Parathyroid adenoma (tissue), 2 donors: ENCODE results near the gene SORL1-AS1.

Experiments
- H2AFZ ChIP-seq: fragments of 300-600 bp; sonication (generic); one replicate; pipeline ENCODE4 v1.7.0; 2017; ENCODE audit warnings: antibody characterized with exemption, mild to moderate bottlenecking
- H3K27ac ChIP-seq: fragments of 300-600 bp; sonication (generic); one replicate; pipeline ENCODE4 v1.7.0; 2017
- H3K27me3 ChIP-seq: fragments of 300-600 bp; sonication (generic); one replicate; pipeline ENCODE4 v1.7.0; 2017; ENCODE audit warnings: low read length; ENCODE audit not compliant: control insufficient read depth, insufficient read depth
- H3K36me3 ChIP-seq: fragments of 300-600 bp; sonication (generic); one replicate; pipeline ENCODE4 v1.7.0; 2017; ENCODE audit warnings: low read length; ENCODE audit not compliant: control insufficient read depth, insufficient read depth
- H3K4me1 ChIP-seq: fragments of 300-600 bp; sonication (generic); one replicate; pipeline ENCODE4 v1.7.0; 2017; ENCODE audit warnings: control low read depth
- H3K4me2 ChIP-seq: fragments of 300-600 bp; sonication (generic); one replicate; pipeline ENCODE4 v1.7.0; 2017; ENCODE audit warnings: low read length
- H3K4me3 ChIP-seq: fragments of 300-600 bp; sonication (generic); one replicate; pipeline ENCODE4 v1.7.0; 2017; ENCODE audit warnings: low read depth, low read length
- H3K79me2 ChIP-seq: fragments of 300-600 bp; sonication (generic); one replicate; pipeline ENCODE4 v1.7.0; 2017; ENCODE audit warnings: control low read depth
- H3K9ac ChIP-seq: fragments of 300-600 bp; sonication (generic); one replicate; pipeline ENCODE4 v1.7.0; 2017; ENCODE audit warnings: mild to moderate bottlenecking
- H3K9me3 ChIP-seq: fragments of 300-600 bp; sonication (generic); one replicate; pipeline ENCODE4 v1.7.0; 2017; ENCODE audit warnings: low read length; ENCODE audit not compliant: control insufficient read depth
- CTCF ChIP-seq: fragments of 300-600 bp; sonication (generic); IDR thresholded peaks from one replicate; pipeline ENCODE4 v1.7.0; 2017; ENCODE audit warnings: antibody characterized with exemption, mild to moderate bottlenecking
- donor health status: primary hyperparathyroidism.

The SORL1-AS1 gene

GRCh38 chr11:121425828-121426227 is 26.9 kb downstream of the SORL1-AS1 start:
- Histone ChIP-seq H3K4me1 (no peaks in the 10 kb centered on the region), H2AFZ (no peak overlapping the region), H3K4me3 (no peak overlapping the region), H3K9ac (no peak overlapping the region), H3K36me3 (no peaks in the 10 kb centered on the region), H3K9me3 (no peaks in the 10 kb centered on the region), H3K27me3 (no peaks in the 10 kb centered on the region), H3K4me2 (no peak overlapping the region), H3K79me2 (no peaks in the 10 kb centered on the region), H3K27ac (no peak overlapping the region)
- TF ChIP-seq CTCF, result no peak

GRCh38 chr11:121422675-121423074 is 30.1 kb downstream of the SORL1-AS1 start:
- Histone ChIP-seq H3K4me3 (no peak overlapping the region), H3K9me3 (no peaks in the 10 kb centered on the region), H3K9ac (no peak overlapping the region), H3K79me2 (no peaks in the 10 kb centered on the region), H3K27ac (no peak overlapping the region), H3K4me1 (no peaks in the 10 kb centered on the region), H2AFZ (no peak overlapping the region), H3K27me3 (no peaks in the 10 kb centered on the region), H3K36me3 (no peaks in the 10 kb centered on the region), H3K4me2 (no peak overlapping the region)
- no peak for TF ChIP-seq CTCF

- H3K79me2 ChIP-seq, result no peaks in the 10 kb centered on the region
- H3K4me3 ChIP-seq, result no peak overlapping the region
- H3K4me1 ChIP-seq, result peaks cover 2% of the 10 kb centered on the region
- no peaks in the 10 kb centered on the region for H3K9me3 ChIP-seq
- H3K4me2 ChIP-seq, result no peak overlapping the region
- no peak for TF ChIP-seq CTCF
- H2AFZ ChIP-seq, result no peak overlapping the region
- no peaks in the 10 kb centered on the region for H3K36me3 ChIP-seq
- H3K27ac ChIP-seq, result no peak overlapping the region
- no peak overlapping the region for H3K9ac ChIP-seq
- H3K27me3 ChIP-seq, result no peaks in the 10 kb centered on the region
These were observed 31.4 kb downstream of the SORL1-AS1 start for GRCh38 chr11:121421149-121421901.

GRCh38 chr11:121420398-121420797 is 32.4 kb downstream of the SORL1-AS1 start:
- peaks cover 2% of the 10 kb centered on the region for H3K4me1 ChIP-seq

More at GRCh38 chr11:121420398-121420797, 32.4 kb downstream of the SORL1-AS1 start:
- Histone ChIP-seq H3K79me2 (no peaks in the 10 kb centered on the region), H3K36me3 (no peaks in the 10 kb centered on the region), H3K9ac (no peak overlapping the region), H2AFZ (no peak overlapping the region), H3K4me2 (no peak overlapping the region), H3K9me3 (no peaks in the 10 kb centered on the region), H3K4me3 (no peak overlapping the region), H3K27ac (no peak overlapping the region), H3K27me3 (no peaks in the 10 kb centered on the region)
- no peak for TF ChIP-seq CTCF
